ENCODE results near the gene WIPF1.

Gene WIPF1

DNA sequence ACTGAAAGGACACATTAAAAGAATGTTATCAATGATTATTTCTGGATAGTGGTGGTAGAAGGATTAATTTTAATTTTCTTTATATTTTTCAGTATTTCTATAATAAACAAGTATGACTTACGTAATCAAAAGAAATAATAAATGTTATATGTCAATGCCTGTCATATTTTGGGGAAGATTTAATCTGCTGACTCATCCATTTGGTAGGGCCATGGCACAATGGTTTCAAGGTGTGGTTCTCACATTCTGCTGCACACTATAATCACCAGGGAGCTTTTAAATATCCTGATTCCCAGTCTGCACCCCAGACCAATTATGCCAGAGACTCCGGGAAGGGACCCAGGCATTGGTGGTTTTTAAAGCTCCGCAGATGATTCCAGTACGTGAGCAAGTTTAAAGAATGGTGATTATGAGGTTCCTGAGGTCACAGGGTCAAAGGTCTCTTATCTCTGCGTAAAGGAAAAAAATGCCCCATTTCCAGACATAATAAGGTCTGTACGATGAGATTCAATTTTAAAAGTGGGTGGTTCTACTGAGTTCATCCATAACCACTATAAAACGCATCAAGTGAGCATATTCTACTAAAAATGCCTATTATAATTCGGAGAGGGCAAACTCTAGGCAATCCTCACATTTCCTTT, 27.2 kb downstream of the WIPF1 start:
- Histone ChIP-seq H3K36me3 (replicated peaks; ENCODE audit: low read depth, low read length) (peaks cover 58% of the 10 kb centered on the region), H3K27me3 (ENCODE audit: low read depth, low read length) (no peaks in the 10 kb centered on the region), H3K9ac (ENCODE audit: low read length) (no peak overlapping the region), H3K9me3 (ENCODE audit: insufficient read depth, low read length) (no peaks in the 10 kb centered on the region), H3K27ac (ENCODE audit: low read length) (no peak overlapping the region), H3K4me1 (ENCODE audit: low read length) (peaks cover 18% of the 10 kb centered on the region), H3K4me3 (ENCODE audit: low read length) (no peak overlapping the region), H3K79me2 (ENCODE audit: low read length) (no peaks in the 10 kb centered on the region), H3K4me2 (ENCODE audit: low read length) (no peak overlapping the region), H4K20me1 (ENCODE audit: insufficient read depth, low read length) (no peaks in the 10 kb centered on the region), H2AFZ (ENCODE audit: low read depth, low read length) (no peak overlapping the region)
- TF ChIP-seq EZH2phosphoT487 (IDR thresholded peaks at IDR 0.05; ENCODE audit: low read depth): no peak
- TF ChIP-seq, protein P1, sequence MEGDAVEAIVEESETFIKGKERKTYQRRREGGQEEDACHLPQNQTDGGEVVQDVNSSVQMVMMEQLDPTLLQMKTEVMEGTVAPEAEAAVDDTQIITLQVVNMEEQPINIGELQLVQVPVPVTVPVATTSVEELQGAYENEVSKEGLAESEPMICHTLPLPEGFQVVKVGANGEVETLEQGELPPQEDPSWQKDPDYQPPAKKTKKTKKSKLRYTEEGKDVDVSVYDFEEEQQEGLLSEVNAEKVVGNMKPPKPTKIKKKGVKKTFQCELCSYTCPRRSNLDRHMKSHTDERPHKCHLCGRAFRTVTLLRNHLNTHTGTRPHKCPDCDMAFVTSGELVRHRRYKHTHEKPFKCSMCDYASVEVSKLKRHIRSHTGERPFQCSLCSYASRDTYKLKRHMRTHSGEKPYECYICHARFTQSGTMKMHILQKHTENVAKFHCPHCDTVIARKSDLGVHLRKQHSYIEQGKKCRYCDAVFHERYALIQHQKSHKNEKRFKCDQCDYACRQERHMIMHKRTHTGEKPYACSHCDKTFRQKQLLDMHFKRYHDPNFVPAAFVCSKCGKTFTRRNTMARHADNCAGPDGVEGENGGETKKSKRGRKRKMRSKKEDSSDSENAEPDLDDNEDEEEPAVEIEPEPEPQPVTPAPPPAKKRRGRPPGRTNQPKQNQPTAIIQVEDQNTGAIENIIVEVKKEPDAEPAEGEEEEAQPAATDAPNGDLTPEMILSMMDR (IDR thresholded peaks at IDR 0.05; ENCODE audit: low read depth, low read length): no peak

DNA sequence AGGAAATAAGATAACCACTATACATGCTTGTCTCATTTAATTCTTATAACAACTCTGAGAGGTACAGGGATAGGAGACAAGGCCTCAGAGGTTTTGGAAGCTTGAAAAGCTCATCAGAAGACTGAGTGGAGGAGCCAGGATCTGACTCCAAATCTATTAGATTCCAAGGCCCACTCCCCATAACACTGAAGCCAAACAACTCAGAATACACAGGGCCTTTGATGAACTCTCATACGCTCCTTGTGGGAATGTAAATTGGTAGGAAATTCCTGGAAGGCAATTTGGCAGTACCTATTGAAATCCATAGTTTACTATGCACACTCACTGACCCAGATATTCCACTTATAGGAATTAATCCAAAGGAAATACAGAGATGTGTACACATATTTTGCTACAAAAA, 27.9 kb downstream of the WIPF1 start:
- no peak for TF ChIP-seq EZH2phosphoT487 (IDR thresholded peaks at IDR 0.05; ENCODE audit: low read depth)
- TF ChIP-seq, protein P1 (IDR thresholded peaks at IDR 0.05; ENCODE audit: low read depth, low read length): no peak

DNA sequence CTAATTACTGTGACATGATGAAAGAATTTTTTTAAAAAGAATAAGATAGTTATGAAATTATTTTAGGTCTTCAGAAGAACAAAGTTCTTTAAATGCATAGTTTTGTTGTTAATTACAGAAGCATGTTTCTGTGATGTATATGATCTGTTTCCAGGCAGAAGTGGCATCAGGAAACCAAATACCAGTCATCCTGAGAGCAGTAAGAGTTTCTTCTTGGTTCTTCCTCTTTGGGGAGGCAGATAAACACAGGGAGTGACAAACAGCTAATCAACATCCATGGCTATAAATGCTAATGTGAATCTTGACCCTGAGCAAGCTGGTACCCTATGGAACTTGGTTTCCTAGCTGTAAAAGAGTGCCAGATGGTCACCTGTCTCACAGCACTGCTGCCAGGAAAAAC, 29.2 kb downstream of the WIPF1 start:
- Histone ChIP-seq H3K27me3 (ENCODE audit: low read depth, low read length) (no peaks in the 10 kb centered on the region), H3K9ac (ENCODE audit: low read length) (no peak overlapping the region), H3K27ac (ENCODE audit: low read length) (peak overlapping the region; percentile 46), H3K36me3 (replicated peaks; ENCODE audit: low read depth, low read length) (peaks cover 48% of the 10 kb centered on the region), H3K9me3 (ENCODE audit: insufficient read depth, low read length) (no peaks in the 10 kb centered on the region), H3K4me2 (ENCODE audit: low read length) (peak overlapping the region; percentile 34), H3K79me2 (ENCODE audit: low read length) (no peaks in the 10 kb centered on the region), H4K20me1 (ENCODE audit: insufficient read depth, low read length) (no peaks in the 10 kb centered on the region), H2AFZ (ENCODE audit: low read depth, low read length) (no peak overlapping the region), H3K4me3 (ENCODE audit: low read length) (no peak overlapping the region), H3K4me1 (ENCODE audit: low read length) (peaks cover 18% of the 10 kb centered on the region)
- TF ChIP-seq EZH2phosphoT487 (IDR thresholded peaks at IDR 0.05; ENCODE audit: low read depth): no peak
- TF ChIP-seq, protein P1 (IDR thresholded peaks at IDR 0.05; ENCODE audit: low read depth, low read length): no peak

More for the DNA sequence above, 27.9 kb downstream of the WIPF1 start:
- Histone ChIP-seq H3K9me3 (ENCODE audit: insufficient read depth, low read length) (no peaks in the 10 kb centered on the region), H3K27ac (ENCODE audit: low read length) (no peak overlapping the region), H3K4me1 (ENCODE audit: low read length) (peaks cover 18% of the 10 kb centered on the region), H3K4me3 (ENCODE audit: low read length) (no peak overlapping the region), H3K79me2 (ENCODE audit: low read length) (no peaks in the 10 kb centered on the region), H2AFZ (ENCODE audit: low read depth, low read length) (no peak overlapping the region), H3K27me3 (ENCODE audit: low read depth, low read length) (no peaks in the 10 kb centered on the region), H3K36me3 (replicated peaks; ENCODE audit: low read depth, low read length) (peaks cover 58% of the 10 kb centered on the region), H4K20me1 (ENCODE audit: insufficient read depth, low read length) (no peaks in the 10 kb centered on the region), H3K9ac (ENCODE audit: low read length) (no peak overlapping the region), H3K4me2 (ENCODE audit: low read length) (no peak overlapping the region)

DNA sequence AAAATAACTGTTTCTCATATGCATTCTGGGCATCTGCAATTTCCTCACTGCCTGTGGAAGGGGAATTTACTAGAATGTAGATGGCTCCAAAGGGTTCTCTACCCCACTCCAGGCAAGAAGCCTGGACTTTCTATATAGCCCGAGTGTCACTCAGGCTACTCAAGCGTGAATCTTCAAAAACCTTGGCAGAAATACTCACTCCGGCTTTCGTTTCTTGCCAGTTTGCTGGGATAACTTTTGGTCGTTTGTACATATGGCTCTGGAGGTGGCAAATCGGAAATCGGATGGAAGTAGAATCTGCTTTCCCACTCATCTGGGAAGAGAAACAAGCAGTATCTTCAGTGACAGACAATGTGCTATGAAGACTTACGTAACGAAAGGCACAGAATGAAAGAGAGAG, 30.7 kb downstream of the WIPF1 start:
- Histone ChIP-seq H3K27ac (ENCODE audit: low read length) (no peak overlapping the region), H3K36me3 (replicated peaks; ENCODE audit: low read depth, low read length) (peaks cover 46% of the 10 kb centered on the region), H3K4me1 (ENCODE audit: low read length) (peaks cover 18% of the 10 kb centered on the region), H4K20me1 (ENCODE audit: insufficient read depth, low read length) (no peaks in the 10 kb centered on the region), H3K9me3 (ENCODE audit: insufficient read depth, low read length) (no peaks in the 10 kb centered on the region), H2AFZ (ENCODE audit: low read depth, low read length) (no peak overlapping the region), H3K27me3 (ENCODE audit: low read depth, low read length) (no peaks in the 10 kb centered on the region), H3K79me2 (ENCODE audit: low read length) (no peaks in the 10 kb centered on the region), H3K4me3 (ENCODE audit: low read length) (no peak overlapping the region), H3K9ac (ENCODE audit: low read length) (no peak overlapping the region), H3K4me2 (ENCODE audit: low read length) (no peak overlapping the region)
- TF ChIP-seq, protein P1 (IDR thresholded peaks at IDR 0.05; ENCODE audit: low read depth, low read length): no peak
- no peak for TF ChIP-seq EZH2phosphoT487 (IDR thresholded peaks at IDR 0.05; ENCODE audit: low read depth)

Data from OCI-LY3 (cell line).